H9 (cell line): ENCODE results near the gene EFNA5. TPM values are rescaled to one million over a fixed set of nuclear protein-coding genes. Genes with fewer than 3 reads are reported as not detected.

Experiments used
- DNase-seq: peaks from one replicate; pipeline ENCODE4 v3.0.0-alpha.2; 2017
- H2AFZ ChIP-seq: one replicate; pipeline ENCODE4 v1.6.1; 2013; ENCODE audit warnings: mild to moderate bottlenecking, low read length, control low read depth, moderate library complexity
- H2AK5ac ChIP-seq: 2 replicates; pipeline ENCODE4 v1.6.1; 2013; ENCODE audit warnings: low read length, control low read depth, mixed read lengths; ENCODE audit not compliant: insufficient read length
- H2BK120ac ChIP-seq: one replicate; pipeline ENCODE4 v1.6.1; 2013; ENCODE audit warnings: low read depth, mild to moderate bottlenecking, low read length, control low read depth, inconsistent platforms; ENCODE audit not compliant: poor library complexity, severe bottlenecking
- H2BK12ac ChIP-seq: 2 replicates; pipeline ENCODE4 v1.6.1; 2013; ENCODE audit warnings: low read length, control low read depth, mixed read lengths, low read depth; ENCODE audit not compliant: insufficient read length
- H2BK15ac ChIP-seq: 2 replicates; pipeline ENCODE4 v1.6.1; 2013; ENCODE audit warnings: low read depth, low read length, control low read depth
- H2BK20ac ChIP-seq: one replicate; pipeline ENCODE4 v1.6.1; 2013; ENCODE audit warnings: low read depth, mild to moderate bottlenecking, low read length, control low read depth, inconsistent platforms; ENCODE audit not compliant: poor library complexity, severe bottlenecking
- H2BK5ac ChIP-seq: 2 replicates; pipeline ENCODE4 v1.6.1; 2013; ENCODE audit warnings: low read length, control low read depth, mixed read lengths; ENCODE audit not compliant: insufficient read length
- H3K14ac ChIP-seq: 2 replicates; pipeline ENCODE4 v1.6.1; 2013; ENCODE audit warnings: low read length, control low read depth; ENCODE audit not compliant: insufficient read depth
- H3K18ac ChIP-seq: 2 replicates; pipeline ENCODE4 v1.6.1; 2013; ENCODE audit warnings: low read depth, mild to moderate bottlenecking, mixed read lengths, low read length, control low read depth; ENCODE audit not compliant: insufficient read length
- H3K23ac ChIP-seq: 2 replicates; pipeline ENCODE4 v1.6.1; 2013; ENCODE audit warnings: low read length, control low read depth, mixed read lengths, low read depth; ENCODE audit not compliant: insufficient read length
- H3K23me2 ChIP-seq: 2 replicates; pipeline ENCODE4 v1.6.1; 2013; ENCODE audit warnings: low read depth, mild to moderate bottlenecking, mixed read lengths, low read length, control low read depth; ENCODE audit not compliant: insufficient read length, poor library complexity, severe bottlenecking
- H3K27ac ChIP-seq: 2 replicates; pipeline ENCODE4 v1.5.1; 2013; ENCODE audit warnings: low read length, control low read depth, mixed read lengths, low read depth; ENCODE audit not compliant: insufficient read length
- H3K27me3 ChIP-seq: 2 replicates; pipeline ENCODE4 v1.6.1; 2013; ENCODE audit warnings: low read length, control low read depth, inconsistent platforms; ENCODE audit not compliant: insufficient read depth
- H3K4ac ChIP-seq: 2 replicates; pipeline ENCODE4 v1.6.1; 2013; ENCODE audit warnings: low read depth, mild to moderate bottlenecking, control low read depth, inconsistent platforms, low read length, moderate library complexity
- H3K4me1 ChIP-seq: 2 replicates; pipeline ENCODE4 v1.6.1; 2013; ENCODE audit warnings: low read length, control low read depth, inconsistent platforms; ENCODE audit not compliant: insufficient read depth
- H3K4me2 ChIP-seq: 2 replicates; pipeline ENCODE4 v1.6.1; 2013; ENCODE audit warnings: low read length, control low read depth, mixed read lengths; ENCODE audit not compliant: insufficient read length, insufficient read depth
- H3K56ac ChIP-seq: 2 replicates; pipeline ENCODE4 v1.6.1; 2013; ENCODE audit warnings: low read depth, mild to moderate bottlenecking, mixed read lengths, low read length, control low read depth; ENCODE audit not compliant: insufficient read length
- H3K79me1 ChIP-seq: 2 replicates; pipeline ENCODE4 v1.6.1; 2013; ENCODE audit warnings: low read depth, mild to moderate bottlenecking, moderate library complexity, low read length, control low read depth, inconsistent platforms; ENCODE audit not compliant: insufficient read depth, poor library complexity, severe bottlenecking
- H3K79me2 ChIP-seq: 2 replicates; pipeline ENCODE4 v1.6.1; 2013; ENCODE audit warnings: low read length, control low read depth, inconsistent platforms; ENCODE audit not compliant: insufficient read depth
- H3K9ac ChIP-seq: 2 replicates; pipeline ENCODE4 v1.6.1; 2013; ENCODE audit warnings: low read length, control low read depth, mixed read lengths; ENCODE audit not compliant: insufficient read length; ENCODE audit errors: extremely low read depth
- H3K9me3 ChIP-seq: one replicate; pipeline ENCODE4 v1.6.1; 2013; ENCODE audit warnings: low read depth, low read length, inconsistent platforms; ENCODE audit not compliant: control insufficient read depth
- H3T11ph ChIP-seq: one replicate; pipeline ENCODE4 v1.6.1; 2013; ENCODE audit warnings: mild to moderate bottlenecking, low read length, control low read depth, inconsistent platforms
- H4K20me1 ChIP-seq: one replicate; pipeline ENCODE4 v1.6.1; 2013; ENCODE audit not compliant: control insufficient read depth, insufficient read length, insufficient read depth
- H4K5ac ChIP-seq: 2 replicates; pipeline ENCODE4 v1.6.1; 2013; ENCODE audit warnings: low read depth, mild to moderate bottlenecking, mixed read lengths, low read length, control low read depth; ENCODE audit not compliant: insufficient read length
- H4K8ac ChIP-seq: replicated peaks from 2 replicates; pipeline ENCODE4 v1.6.1; 2013; ENCODE audit warnings: low read length, control low read depth, mixed read lengths, low read depth; ENCODE audit not compliant: insufficient read length
- H4K91ac ChIP-seq: 2 replicates; pipeline ENCODE4 v1.6.1; 2013; ENCODE audit warnings: low read depth, mild to moderate bottlenecking, moderate library complexity, mixed read lengths, low read length, control low read depth; ENCODE audit not compliant: insufficient read length
- H3K27ac Mint-ChIP-seq, 3 experiments: 2 replicates in 2 of 3; 3 replicates in 1 of 3; pipeline ENCODE4 v1.8.0; 2020 to 2021; ENCODE audit warnings: mixed read lengths in 3 of 3, mild to moderate bottlenecking in 1 of 3, moderate library complexity in 1 of 3
- H3K27me3 Mint-ChIP-seq: 2 replicates; pipeline ENCODE4 v1.8.0; 2021; ENCODE audit warnings: low read depth, mild to moderate bottlenecking, moderate library complexity, mixed read lengths
- H3K36me3 Mint-ChIP-seq, 3 experiments: 2 replicates in 2 of 3; 3 replicates in 1 of 3; pipeline ENCODE4 v1.8.0; 2020 to 2021; ENCODE audit warnings: low read depth in 3 of 3, mixed read lengths in 3 of 3; ENCODE audit not compliant: insufficient read depth in 1 of 3
- H3K4me1 Mint-ChIP-seq, 2 experiments: 2 replicates each; pipeline ENCODE4 v1.8.0; 2020; ENCODE audit warnings: mixed read lengths in 2 of 2
- H3K4me3 Mint-ChIP-seq, 2 experiments: 2 replicates in 1 of 2; 3 replicates in 1 of 2; pipeline ENCODE4 v1.8.0; 2020 to 2021; ENCODE audit warnings: mild to moderate bottlenecking in 2 of 2, mixed read lengths in 2 of 2, moderate library complexity in 1 of 2
- H3K9me3 Mint-ChIP-seq, 2 experiments: 2 replicates in 1 of 2; 3 replicates in 1 of 2; pipeline ENCODE4 v1.8.0; 2020; ENCODE audit warnings: mild to moderate bottlenecking in 2 of 2, mixed read lengths in 2 of 2, moderate library complexity in 1 of 2
- CTCF ChIP-seq: fragments of 200-600 bp; sonication (generic); conservative IDR thresholded peaks from 3 replicates; pipeline ENCODE4 v1.8.0; 2021; ENCODE audit warnings: antibody characterized with exemption, mild to moderate bottlenecking
- WGBS: extraction: QIAGEN DNeasy Blood & Tissue Kit; methylation state at CpG from one replicate; pipeline ENCODE4 v1.1.7; 2013; ENCODE audit warnings: missing lambda C conversion rate, low lambda C conversion rate, mixed read lengths; ENCODE audit not compliant: insufficient read length; ENCODE audit errors: extremely low coverage; 5-methylcytosine and 5-hydroxymethylcytosine counted together
- total RNA-seq: library from RNA; stranded (reverse); gene quantifications from 2 replicates; pipeline ENCODE4 v1.2.1, GENCODE V29; 2021

EFNA5 gene
- total RNA-seq, 1 experiment from 2014 or later: 20.4 TPM

- H3K4ac ChIP-seq: no peak overlapping the region
- H3K56ac ChIP-seq: no peak overlapping the region
- Mint-ChIP-seq H3K4me1 (peaks cover 82 to 83% of the 10 kb centered on the region in 2 experiments), H3K9me3 (no peaks in the 10 kb centered on the region; a peak in 1 of 5 replicates), H3K36me3 (no peaks in the 10 kb centered on the region), H3K27me3 (no peaks in the 10 kb centered on the region), H3K27ac (no peak overlapping the region), H3K4me3 (no peak overlapping the region)
- H2AFZ ChIP-seq: no peak overlapping the region
- H3K4me1 ChIP-seq: peaks cover 23% of the 10 kb centered on the region; the same call in 1 of the 2 replicates
- no peak overlapping the region for H2AK5ac ChIP-seq
- no peak overlapping the region for H2BK15ac ChIP-seq
- no peak overlapping the region for H3K14ac ChIP-seq
- H4K20me1 ChIP-seq: no peaks in the 10 kb centered on the region
- no peaks in the 10 kb centered on the region for H3K9me3 ChIP-seq
- H2BK5ac ChIP-seq: no peak overlapping the region
- no peak overlapping the region for H4K5ac ChIP-seq
- H3K4me2 ChIP-seq: no peak overlapping the region
- DNase-seq: no peak
- H2BK20ac ChIP-seq: no peak overlapping the region
- no peak for TF ChIP-seq CTCF
- H3K23ac ChIP-seq: no peak overlapping the region
- no peaks in the 10 kb centered on the region for H3K23me2 ChIP-seq
- H3K18ac ChIP-seq: no peak overlapping the region
- WGBS: no CpG with 5 or more reads among the region's 1 CpG
- H4K8ac ChIP-seq: no peak overlapping the region
- H2BK12ac ChIP-seq: no peak overlapping the region
- H2BK120ac ChIP-seq: no peak overlapping the region
- no peak overlapping the region for H3K27ac ChIP-seq
- no peaks in the 10 kb centered on the region for H3K79me1 ChIP-seq
- no peak overlapping the region for H4K91ac ChIP-seq
- no peak overlapping the region for H3K9ac ChIP-seq
- H3T11ph ChIP-seq: no peak overlapping the region
- H3K27me3 ChIP-seq: no peaks in the 10 kb centered on the region
- no peaks in the 10 kb centered on the region for H3K79me2 ChIP-seq
Observed at GRCh38 chr5:107574287-107574686, 96.5 kb downstream of the EFNA5 start.
